Kidney (tissue), 14 donors: ENCODE results near the gene TMEM39B. TPM values are rescaled to one million over a fixed set of nuclear protein-coding genes. Genes with fewer than 3 reads are reported as not detected.
A peak's percentile ranks its signal among the peaks of the same experiment; 100 is the strongest.

ENCODE experiments used
- DNase-seq, 5 donors: peaks; one replicate each; pipeline ENCODE4 v3.0.0-alpha.2; 2013 to 2020
- FAIRE-seq: peaks from 2 replicates; lab custom pipeline; 2012; peaks lifted over from hg19 to GRCh38; lab: Jason Lieb, UNC
- H3K27ac ChIP-seq, 2 donors: one replicate each; pipeline ENCODE4 v1.7.0; 2013; ENCODE audit warnings: low read depth in 2 of 2, low read length in 2 of 2, inconsistent platforms in 1 of 2
- H3K27me3 ChIP-seq: one replicate; pipeline ENCODE4 v1.7.1; 2013; ENCODE audit warnings: low read length, inconsistent platforms; ENCODE audit not compliant: control insufficient read depth, insufficient read depth
- H3K36me3 ChIP-seq, 3 donors: one replicate each; pipeline versions ENCODE4 v1.7.0 to v1.7.1; 2013; ENCODE audit warnings: low read length in 3 of 3, control low read depth in 1 of 3, inconsistent platforms in 1 of 3; ENCODE audit not compliant: insufficient read depth in 3 of 3, control insufficient read depth in 2 of 3
- H3K4me1 ChIP-seq, 3 donors: one replicate each; pipeline versions ENCODE4 v1.7.0 to v1.7.1; 2013; ENCODE audit warnings: low read length in 3 of 3, inconsistent platforms in 1 of 3, low read depth in 1 of 3; ENCODE audit not compliant: control insufficient read depth in 2 of 3, insufficient read depth in 2 of 3
- H3K4me3 ChIP-seq, 3 donors: one replicate each; pipeline versions ENCODE4 v1.7.0 to v1.8.1; 2013; ENCODE audit warnings: low read length in 3 of 3, control low read depth in 1 of 3, inconsistent platforms in 1 of 3
- H3K9ac ChIP-seq, 3 donors: one replicate each; pipeline versions ENCODE4 v1.7.0 to v1.7.1; 2013; ENCODE audit warnings: low read length in 3 of 3, control low read depth in 1 of 3, inconsistent platforms in 1 of 3
- H3K9me3 ChIP-seq, 3 donors: one replicate each; pipeline versions ENCODE4 v1.7.0 to v1.7.1; 2013; ENCODE audit warnings: low read length in 3 of 3, control low read depth in 1 of 3, inconsistent platforms in 1 of 3; ENCODE audit not compliant: control insufficient read depth in 2 of 3, insufficient read depth in 1 of 3
- intact Hi-C: fragments of 100-400 bp; cut with DNase I; formaldehyde crosslinking; loops from one replicate; pipeline ENCODE4 v1.11.1; 2022
- polyA plus RNA-seq: library from polyadenylated mRNA; stranded (reverse); fragments of 350-450 nt; fragmentation: Illumina TruSeq; extraction: RNeasy Lipid Tissue Mini Kit (QIAGEN cat#74804); gene quantifications from one replicate; pipeline ENCODE4 v1.2.3, GENCODE V29; 2014; ENCODE audit warnings: low read depth, low replicate concordance; ENCODE audit not compliant: insufficient read depth
- total RNA-seq: library from RNA; stranded (reverse); fragmentation: NEBNext Ultra II Directional; extraction: Animal tissue kit (Norgen Biotek cat#: 25700); gene quantifications from one replicate; pipeline ENCODE4 v1.2.1, GENCODE V29; 2021
- TF ChIP-seq, protein P1 (sequence below): IDR thresholded peaks from 3 replicates; pipeline ENCODE4 v1.5.1; 2012; ENCODE audit warnings: mild to moderate bottlenecking, moderate library complexity, borderline replicate concordance; ENCODE audit not compliant: insufficient read depth; ENCODE audit errors: extremely low read depth
- donor health status: control.
- donor health status: control.
- donor health status: control.
- donor health status: control.
- donor health status: control.
- donor health status: DM: yes; HTN: yes; CAD: no.
- donor health status: Normal renal cell carcinoma (clear cell type).

TMEM39B gene
- total and polyA plus RNA-seq, 2 donors from 2014 or later = 9.3 to 15.4 TPM

DNA sequence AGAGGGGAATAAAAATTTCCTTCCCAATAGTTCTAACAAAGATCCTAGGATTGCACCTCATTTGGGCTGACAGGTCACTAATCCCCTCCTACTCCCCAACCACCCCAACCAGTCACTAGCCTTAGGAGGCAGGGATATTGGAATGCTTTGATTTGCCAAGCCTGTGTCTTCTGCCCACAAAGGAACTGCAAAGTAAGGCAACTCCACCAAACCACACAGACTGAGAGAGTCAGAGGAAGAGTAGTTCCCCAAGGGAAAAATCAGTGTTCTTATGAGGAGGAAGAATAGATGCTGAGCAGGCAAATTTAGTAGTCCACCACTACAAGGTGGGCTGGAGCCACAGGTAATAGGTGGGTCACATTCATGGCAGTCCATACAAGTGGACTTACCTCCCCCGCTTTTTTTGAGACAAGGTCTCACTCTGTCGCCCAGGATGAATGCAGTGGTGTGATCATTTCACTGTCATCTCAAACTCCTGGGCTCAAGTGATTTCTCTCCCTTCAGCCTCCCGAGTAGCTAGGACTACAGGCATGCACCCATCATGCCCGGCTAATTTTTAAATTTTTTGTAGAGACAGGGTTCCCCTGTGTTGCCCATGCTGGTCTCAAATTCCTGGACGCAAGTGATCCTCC lies 3.7 kb upstream of the TMEM39B start:
- Histone ChIP-seq H3K27ac (no peak overlapping the region), H3K9ac (no peak overlapping the region), H3K9me3 (no peaks in the 10 kb centered on the region), H3K4me1 (peaks cover 3 to 13% (median 5%) of the 10 kb centered on the region in 3 donors), H3K4me3 (no peak overlapping the region), H3K36me3 (no peaks in the 10 kb centered on the region), H3K27me3 (no peaks in the 10 kb centered on the region)
- TF ChIP-seq, protein P1, sequence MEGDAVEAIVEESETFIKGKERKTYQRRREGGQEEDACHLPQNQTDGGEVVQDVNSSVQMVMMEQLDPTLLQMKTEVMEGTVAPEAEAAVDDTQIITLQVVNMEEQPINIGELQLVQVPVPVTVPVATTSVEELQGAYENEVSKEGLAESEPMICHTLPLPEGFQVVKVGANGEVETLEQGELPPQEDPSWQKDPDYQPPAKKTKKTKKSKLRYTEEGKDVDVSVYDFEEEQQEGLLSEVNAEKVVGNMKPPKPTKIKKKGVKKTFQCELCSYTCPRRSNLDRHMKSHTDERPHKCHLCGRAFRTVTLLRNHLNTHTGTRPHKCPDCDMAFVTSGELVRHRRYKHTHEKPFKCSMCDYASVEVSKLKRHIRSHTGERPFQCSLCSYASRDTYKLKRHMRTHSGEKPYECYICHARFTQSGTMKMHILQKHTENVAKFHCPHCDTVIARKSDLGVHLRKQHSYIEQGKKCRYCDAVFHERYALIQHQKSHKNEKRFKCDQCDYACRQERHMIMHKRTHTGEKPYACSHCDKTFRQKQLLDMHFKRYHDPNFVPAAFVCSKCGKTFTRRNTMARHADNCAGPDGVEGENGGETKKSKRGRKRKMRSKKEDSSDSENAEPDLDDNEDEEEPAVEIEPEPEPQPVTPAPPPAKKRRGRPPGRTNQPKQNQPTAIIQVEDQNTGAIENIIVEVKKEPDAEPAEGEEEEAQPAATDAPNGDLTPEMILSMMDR = no peak
- DNase-seq (peak in 3 of 5 donors; percentile 52 to 60 (median 52)), FAIRE-seq (no peak)
- intact Hi-C loops = no loop called here

DNA sequence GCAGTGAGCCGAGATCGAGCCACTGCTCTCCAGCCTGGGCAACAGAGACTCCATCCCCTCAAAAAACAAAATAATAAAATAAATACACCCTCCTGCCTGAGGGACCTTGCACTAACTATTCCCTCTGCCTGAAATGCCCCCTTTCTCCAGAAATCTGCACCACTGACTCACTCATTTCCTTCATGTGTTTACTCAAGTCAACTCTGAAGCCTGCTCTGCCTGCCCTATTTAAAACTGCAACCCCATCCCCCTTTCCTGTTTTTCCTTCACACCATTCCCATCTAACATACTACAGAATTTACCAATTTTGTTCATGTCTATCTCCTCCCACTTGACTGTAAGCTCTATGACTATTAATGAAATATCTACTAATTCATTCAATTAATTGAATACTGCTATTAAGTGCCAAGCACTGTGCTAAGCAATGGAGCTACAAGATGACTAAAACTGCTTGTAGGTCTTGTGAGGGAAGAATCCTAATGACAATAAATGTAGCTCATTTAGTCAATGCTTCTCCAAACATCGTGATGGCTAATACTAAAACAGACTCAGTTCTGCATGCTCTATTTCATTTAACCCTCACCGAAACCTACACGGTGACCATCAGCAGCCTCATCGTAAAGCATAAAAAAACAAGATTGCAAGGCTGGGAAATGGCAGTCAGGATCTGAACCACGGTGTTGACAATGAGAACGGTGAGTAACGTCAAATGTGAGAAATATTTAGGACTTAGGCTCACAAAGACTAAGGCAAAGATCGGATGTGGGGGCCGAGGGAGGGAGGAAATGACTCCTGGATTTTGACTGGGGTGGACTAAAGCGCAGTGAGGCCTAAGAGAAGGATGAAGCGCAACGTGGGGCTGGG lies 749 bp upstream of the TMEM39B start:
- Histone ChIP-seq H3K36me3 (peaks cover 3 to 9% (median 8%) of the 10 kb centered on the region in 3 donors), H3K9ac (peak overlapping the region; percentile 62 to 74 (median 71)), H3K4me3 (peak overlapping the region; percentile 80 to 92 (median 86)), H3K27ac (peak overlapping the region; percentile 91 to 96), H3K4me1 (peaks cover 0 to 13% (median 3%) of the 10 kb centered on the region in 3 donors), H3K9me3 (no peaks in the 10 kb centered on the region), H3K27me3 (no peaks in the 10 kb centered on the region)
- no peak for FAIRE-seq
- TF ChIP-seq, protein P1 = no peak
- peak in 1 of 5 donors; percentile 52 for DNase-seq
- intact Hi-C loops = no loop called here

DNA sequence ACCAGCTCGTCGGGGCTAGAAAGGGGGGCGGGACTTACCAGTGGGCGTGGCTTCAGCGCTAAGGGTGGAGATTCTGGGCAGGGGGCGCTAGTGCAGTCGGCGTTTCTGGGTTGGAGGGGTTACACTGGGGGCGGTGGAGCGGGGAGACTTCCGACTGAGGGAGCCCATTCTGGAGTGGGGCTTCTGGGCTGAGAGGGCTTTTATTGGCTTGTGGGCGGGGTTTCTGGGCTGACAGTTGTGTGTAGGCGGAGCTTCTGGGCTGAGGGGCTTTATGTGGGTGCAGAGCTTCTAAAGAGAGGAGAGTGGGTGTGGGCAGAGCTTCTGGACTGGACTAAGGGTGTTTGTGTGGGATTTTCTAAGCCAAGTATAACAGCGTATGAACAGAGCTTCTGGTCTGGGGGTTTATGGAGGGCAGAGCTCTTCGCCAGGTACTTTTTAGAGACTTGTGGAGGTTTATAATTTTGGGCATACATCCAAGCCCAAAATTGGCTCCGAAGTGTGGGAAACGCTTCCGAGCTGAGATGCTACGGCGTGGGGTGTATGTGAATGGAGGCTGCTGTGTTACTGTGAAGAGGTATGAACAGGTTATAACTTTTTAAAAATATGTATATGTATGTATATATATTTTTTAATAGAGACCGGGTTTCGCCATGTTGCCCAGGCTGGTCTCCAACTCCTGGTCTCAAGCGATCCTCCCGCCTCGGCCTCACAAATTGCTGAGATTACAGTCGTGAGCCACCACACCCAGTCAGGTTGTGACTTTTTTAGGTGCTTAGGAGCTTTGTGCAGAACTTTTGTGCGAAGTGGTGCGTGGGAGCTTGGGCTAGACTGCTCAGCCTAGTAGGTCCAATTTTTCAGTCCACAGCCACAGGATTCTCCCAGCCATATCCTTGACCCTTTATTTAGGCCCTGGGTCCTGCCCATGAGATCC lies 825 bp downstream of the TMEM39B start:
- Histone ChIP-seq H3K36me3 (peaks cover 8 to 16% (median 15%) of the 10 kb centered on the region in 3 donors), H3K27ac (peak overlapping the region; percentile 91 to 96), H3K4me1 (peaks cover 0 to 13% (median 3%) of the 10 kb centered on the region in 3 donors), H3K9me3 (no peaks in the 10 kb centered on the region), H3K9ac (peak overlapping the region; percentile 37 to 76 (median 74)), H3K4me3 (peak overlapping the region; percentile 83 to 92 (median 86)), H3K27me3 (no peaks in the 10 kb centered on the region)
- TF ChIP-seq, protein P1 = no peak
- no peak for FAIRE-seq
- intact Hi-C loops = no loop called here
- DNase-seq = peak in 4 of 5 donors; percentile 97 to 99 (median 98)
